Activated T-cell treated with anti-CD3 and anti-CD28 coated beads for 4 hours (primary cell): ENCODE data around the gene CHCHD3.

Experiments
- DNase-seq: peaks from one replicate; pipeline ENCODE4 v3.0.0-alpha.2; 2020

CHCHD3 gene

DNA sequence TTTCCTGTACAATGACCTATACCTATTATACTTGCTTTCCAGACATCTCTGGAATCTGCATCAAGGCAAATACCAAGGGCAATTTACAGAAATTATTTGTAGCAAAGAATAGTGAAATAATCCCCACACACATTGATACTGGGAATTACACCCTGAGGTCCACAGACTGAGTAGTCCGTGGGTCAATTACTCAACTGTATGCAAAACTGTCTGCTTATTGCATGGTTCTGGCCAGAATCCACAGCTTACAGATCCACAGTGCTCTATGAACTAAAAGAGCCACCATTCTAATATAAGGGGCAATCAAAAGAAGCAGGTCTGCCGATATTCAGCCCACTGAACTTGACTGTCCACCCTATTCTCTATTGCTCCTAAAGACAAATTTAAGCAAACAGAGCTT is 5.7 kb downstream of the CHCHD3 start:
- DNase-seq = no peak

GRCh38 chr7:133071506-133071905 is 10.4 kb downstream of the CHCHD3 start:
- no peak for DNase-seq

- DNase-seq = no peak
These were observed 11.3 kb downstream of the CHCHD3 start for GRCh38 chr7:133070562-133070961.

- no peak for DNase-seq
These were observed 16.6 kb downstream of the CHCHD3 start for GRCh38 chr7:133065301-133065700.

DNA sequence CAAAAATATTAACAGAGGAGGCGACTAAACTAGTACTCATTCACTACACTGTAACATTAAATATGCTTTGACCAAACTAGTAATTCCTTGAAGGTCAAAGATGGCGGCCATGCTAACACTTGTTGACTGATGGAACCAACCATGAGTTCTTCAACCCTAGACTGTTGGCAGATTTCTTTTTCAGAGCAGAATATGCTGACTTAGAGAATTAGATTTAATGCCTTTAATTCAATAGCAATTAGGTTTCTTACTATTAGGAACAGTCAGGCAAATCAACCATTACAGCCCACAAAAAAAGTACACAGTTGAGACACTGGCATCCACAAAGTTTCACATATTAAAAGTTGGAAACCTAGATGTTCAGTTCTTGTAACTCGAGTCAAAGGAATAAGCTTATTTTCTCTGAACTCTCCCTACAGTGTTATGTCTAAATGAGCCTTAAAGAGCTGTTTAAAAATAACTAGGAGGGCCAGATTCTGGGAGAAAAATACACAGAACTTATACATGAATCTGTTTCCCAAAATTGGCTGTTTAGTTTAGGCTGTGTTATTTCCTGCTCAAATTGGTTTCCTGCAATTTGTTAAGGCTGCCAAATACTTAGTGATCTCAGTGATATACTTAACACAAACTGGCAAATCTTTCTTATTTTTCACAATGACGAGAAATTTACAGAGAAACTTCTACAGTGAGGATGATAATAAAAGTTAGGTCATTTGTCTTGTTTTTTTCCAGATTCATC is 17.6 kb downstream of the CHCHD3 start:
- no peak for DNase-seq

DNA sequence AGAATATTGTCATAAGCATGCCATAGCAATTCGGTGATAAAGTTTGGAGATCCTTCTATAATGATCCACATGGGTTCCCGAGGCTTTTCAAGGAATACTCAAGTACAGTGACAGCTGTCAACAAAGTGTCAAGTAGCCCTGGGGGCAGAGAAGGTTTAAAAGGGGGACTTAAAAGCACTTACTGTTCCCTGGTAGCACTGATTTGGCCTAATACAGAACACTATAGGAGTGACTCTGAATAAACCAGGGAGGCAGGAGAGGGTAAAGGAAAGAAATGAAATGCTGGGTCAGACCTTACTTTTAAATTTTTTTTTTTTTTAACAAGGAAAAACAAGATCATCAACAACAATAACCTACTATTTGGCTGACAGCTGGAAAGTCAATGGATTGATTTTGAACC is 20.1 kb downstream of the CHCHD3 start:
- DNase-seq = no peak

- DNase-seq = no peak
These were observed 20.5 kb downstream of the CHCHD3 start for GRCh38 chr7:133061357-133061756.

DNA sequence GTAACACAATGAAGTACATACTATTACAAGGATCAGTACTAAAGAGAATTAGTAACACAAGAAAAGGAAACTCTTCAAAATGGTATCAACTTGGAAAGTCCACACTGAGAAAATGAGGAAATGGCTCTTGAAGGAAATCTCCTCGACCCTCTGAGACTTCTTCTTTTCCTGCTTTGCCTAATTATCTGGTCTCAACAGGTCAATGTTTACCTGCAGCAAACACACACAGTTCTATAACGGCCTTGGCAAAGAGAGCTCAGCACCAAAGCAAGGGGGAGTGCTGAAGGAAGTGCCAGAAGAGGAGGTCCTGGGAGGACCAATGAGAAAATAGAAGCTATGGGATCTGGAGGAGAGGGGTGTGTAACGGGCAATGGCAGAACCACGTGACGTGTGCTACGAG is 21.9 kb downstream of the CHCHD3 start:
- no peak for DNase-seq

- DNase-seq = no peak
These were observed 22.6 kb downstream of the CHCHD3 start for GRCh38 chr7:133059263-133059662.

- no peak for DNase-seq
These were observed 25.3 kb downstream of the CHCHD3 start for GRCh38 chr7:133056370-133057238.

DNA sequence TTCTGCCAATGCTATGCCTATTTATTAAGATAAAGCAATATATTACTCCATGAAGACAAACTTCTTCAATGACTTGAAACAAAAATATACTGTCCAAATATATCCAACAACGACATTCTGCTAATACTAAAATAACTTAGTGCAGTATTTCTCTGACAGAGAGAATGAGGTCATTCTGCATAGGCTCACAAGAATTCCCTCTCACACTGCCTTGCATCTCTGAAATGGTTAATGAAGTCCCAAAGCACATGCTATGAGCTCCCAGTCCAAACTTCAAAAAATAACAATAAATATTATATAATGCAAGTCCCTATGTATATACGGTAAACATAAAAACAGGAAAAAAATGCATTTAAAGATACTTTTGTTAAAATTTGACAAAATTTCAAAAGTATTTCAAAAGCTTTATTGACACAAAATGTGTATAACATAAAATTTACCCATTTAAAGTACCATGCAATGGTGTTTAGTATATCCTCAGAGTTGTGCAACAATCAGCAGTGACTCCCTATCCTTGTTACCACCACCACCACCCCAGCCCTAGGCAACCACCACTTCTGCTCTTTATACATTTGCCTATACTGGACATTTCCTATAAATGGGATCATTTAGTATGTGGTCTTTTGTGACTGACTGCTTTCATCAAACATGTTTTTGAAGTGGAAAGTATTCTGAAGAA is 27.6 kb downstream of the CHCHD3 start:
- no peak for DNase-seq

GRCh38 chr7:133053321-133053891 is 28.5 kb downstream of the CHCHD3 start:
- DNase-seq = no peak

DNA sequence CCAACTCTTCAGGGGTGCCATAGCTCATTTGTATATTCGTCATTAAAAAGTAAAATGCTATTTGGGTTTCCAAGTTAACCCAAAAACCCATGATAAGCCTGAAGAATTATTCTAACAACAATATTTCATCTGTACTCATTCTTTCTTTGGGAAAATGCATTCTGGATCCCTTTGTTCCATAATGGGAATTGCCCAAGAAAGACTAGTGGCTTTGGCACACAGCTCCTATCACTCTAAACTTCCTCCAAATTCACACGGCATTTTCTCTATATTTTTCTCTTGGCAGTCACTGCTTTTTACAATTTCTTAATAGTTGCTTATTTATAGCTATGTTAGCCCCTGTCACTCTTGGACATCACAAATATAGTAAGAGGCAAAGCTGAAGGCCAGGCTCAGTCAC is 29.1 kb downstream of the CHCHD3 start:
- no peak for DNase-seq

DNA sequence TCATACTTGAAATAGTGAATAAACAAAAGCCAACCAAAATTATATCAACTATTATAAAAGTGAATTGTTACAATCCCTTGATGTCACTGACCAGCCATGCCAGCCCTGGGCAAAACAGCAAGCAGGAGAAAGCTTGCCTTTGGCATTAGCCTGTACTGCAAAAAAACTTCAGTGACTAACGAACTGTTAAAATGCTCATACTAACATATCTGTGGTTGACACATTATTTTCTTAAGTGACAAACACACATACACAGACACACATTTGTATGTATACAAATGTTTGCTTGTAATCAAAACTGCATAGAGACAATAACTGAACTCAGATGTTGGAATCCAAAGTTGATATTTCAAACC is 29.5 kb downstream of the CHCHD3 start:
- DNase-seq = no peak

GRCh38 chr7:133051719-133052400 is 30.0 kb downstream of the CHCHD3 start:
- no peak for DNase-seq

DNA sequence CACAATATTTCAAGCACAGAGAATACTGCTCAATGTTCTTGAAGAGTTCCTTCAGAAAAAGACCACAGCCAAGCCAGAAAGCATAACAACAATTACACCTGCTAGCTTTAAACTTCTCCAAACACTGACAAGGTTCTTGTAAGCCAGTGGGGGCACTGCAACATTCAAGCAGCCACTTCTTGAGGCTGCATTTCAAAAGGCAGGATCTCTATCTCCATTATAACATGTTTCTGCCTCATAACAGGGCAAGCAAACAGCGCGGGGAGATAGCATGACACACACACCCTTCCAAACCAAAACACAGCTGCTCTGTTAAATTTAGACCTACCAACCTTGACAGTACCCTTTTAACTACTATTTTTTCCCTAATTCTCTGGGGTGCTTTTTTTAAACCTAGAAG is 30.8 kb downstream of the CHCHD3 start:
- no peak for DNase-seq

- no peak for DNase-seq
These were observed 31.5 kb downstream of the CHCHD3 start for GRCh38 chr7:133050200-133050995.

- no peak for DNase-seq
These were observed 33.3 kb downstream of the CHCHD3 start for GRCh38 chr7:133048589-133048988.

DNA sequence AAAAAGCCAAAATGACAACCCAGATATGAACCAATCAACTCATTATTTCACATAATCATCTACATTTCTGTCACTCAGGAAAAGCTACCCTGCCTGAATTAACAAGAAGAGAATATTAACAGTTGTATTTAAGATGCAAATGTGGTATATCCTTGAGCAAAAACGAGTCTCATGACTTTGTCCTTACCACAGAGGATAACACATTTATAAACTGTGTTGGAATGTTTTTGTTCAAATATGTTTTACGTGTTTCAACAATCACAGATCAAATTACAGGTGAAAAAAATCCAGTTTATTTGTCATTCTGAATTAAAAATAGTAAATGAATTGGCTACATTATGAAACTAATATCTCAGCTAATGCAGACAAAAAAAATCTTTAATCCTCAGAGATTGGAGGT is 34.6 kb downstream of the CHCHD3 start:
- DNase-seq = no peak

- no peak for DNase-seq
These were observed 37.0 kb downstream of the CHCHD3 start for GRCh38 chr7:133044722-133045473.

GRCh38 chr7:133040674-133041073 is 41.2 kb downstream of the CHCHD3 start:
- no peak for DNase-seq
